ENCODE data around the gene FGG. TPM values are rescaled to one million over a fixed set of nuclear protein-coding genes. Genes with fewer than 3 reads are reported as not detected.

Gene FGG
- total RNA-seq, 1 experiment from 2014 or later: not detected

GRCh38 chr4:154623995-154624394 is 11.5 kb upstream of the FGG start:
- Histone ChIP-seq H3K9ac (ENCODE audit: extremely low read depth, insufficient read length, low read length) (no peak overlapping the region), H2BK15ac (ENCODE audit: low read depth, low read length) (no peak overlapping the region), H3K27me3 (ENCODE audit: insufficient read depth, low read length) (no peaks in the 10 kb centered on the region; the same call in 1 of the 2 replicates), H3K23me2 (ENCODE audit: insufficient read length, low read depth, low read length, poor library complexity, severe bottlenecking) (peaks cover 7% of the 10 kb centered on the region), H3K4me2 (ENCODE audit: insufficient read depth, insufficient read length, low read length) (no peak overlapping the region), H3K4ac (ENCODE audit: low read depth, low read length) (no peak overlapping the region), H3K56ac (ENCODE audit: insufficient read length, low read depth, low read length) (no peak overlapping the region), H3T11ph (ENCODE audit: low read length) (no peak overlapping the region), H3K27ac (ENCODE audit: insufficient read length, low read depth, low read length) (no peak overlapping the region), H2AK5ac (ENCODE audit: insufficient read length, low read length) (no peak overlapping the region), H2BK12ac (ENCODE audit: insufficient read length, low read depth, low read length) (no peak overlapping the region), H3K79me1 (ENCODE audit: insufficient read depth, low read depth, low read length, poor library complexity, severe bottlenecking) (no peaks in the 10 kb centered on the region), H4K8ac (replicated peaks; ENCODE audit: insufficient read length, low read depth, low read length) (no peak overlapping the region), H2AFZ (ENCODE audit: low read length) (no peak overlapping the region), H2BK120ac (ENCODE audit: low read depth, low read length, poor library complexity, severe bottlenecking) (no peak overlapping the region), H2BK20ac (ENCODE audit: low read depth, low read length, poor library complexity, severe bottlenecking) (no peak overlapping the region), H4K20me1 (ENCODE audit: control insufficient read depth, insufficient read depth, insufficient read length) (no peaks in the 10 kb centered on the region), H3K18ac (ENCODE audit: insufficient read length, low read depth, low read length) (no peak overlapping the region), H3K9me3 (ENCODE audit: control insufficient read depth, low read depth, low read length) (no peaks in the 10 kb centered on the region), H3K4me1 (ENCODE audit: insufficient read depth, low read length) (no peaks in the 10 kb centered on the region), H4K5ac (ENCODE audit: insufficient read length, low read depth, low read length) (no peak overlapping the region), H3K79me2 (ENCODE audit: insufficient read depth, low read length) (no peaks in the 10 kb centered on the region), H4K91ac (ENCODE audit: insufficient read length, low read depth, low read length) (no peak overlapping the region), H3K23ac (ENCODE audit: insufficient read length, low read depth, low read length) (no peak overlapping the region), H2BK5ac (ENCODE audit: insufficient read length, low read length) (no peak overlapping the region), H3K14ac (ENCODE audit: insufficient read depth, low read length) (no peak overlapping the region)
- Mint-ChIP-seq H3K4me1 (peaks cover 2 to 5% of the 10 kb centered on the region in 2 experiments; a peak in 3 of 4 replicates), H3K36me3 (ENCODE audit: insufficient read depth in 1 of 3, low read depth in 3 of 3) (no peaks in the 10 kb centered on the region), H3K27me3 (ENCODE audit: low read depth) (peaks cover 2% of the 10 kb centered on the region), H3K9me3 (no peaks in the 10 kb centered on the region), H3K4me3 (no peak overlapping the region), H3K27ac (no peak overlapping the region)
- DNase-seq: no peak
- no peak for TF ChIP-seq CTCF (conservative IDR thresholded peaks at IDR 0.05)
- no CpG with 5 or more reads among the region's 7 CpGs for WGBS (ENCODE audit: extremely low coverage, insufficient read length, low lambda C conversion rate)

Data from H9 (cell line).